Measurements from ENCODE around the gene LIN54.
A peak's percentile ranks its signal among the peaks of the same experiment; 100 is the strongest.
"Not testable (repeated sequence)": the region's sequence is repeated elsewhere in the genome, so short reads cannot be mapped to it uniquely, and the experiment has no call there.

The LIN54 gene

DNA sequence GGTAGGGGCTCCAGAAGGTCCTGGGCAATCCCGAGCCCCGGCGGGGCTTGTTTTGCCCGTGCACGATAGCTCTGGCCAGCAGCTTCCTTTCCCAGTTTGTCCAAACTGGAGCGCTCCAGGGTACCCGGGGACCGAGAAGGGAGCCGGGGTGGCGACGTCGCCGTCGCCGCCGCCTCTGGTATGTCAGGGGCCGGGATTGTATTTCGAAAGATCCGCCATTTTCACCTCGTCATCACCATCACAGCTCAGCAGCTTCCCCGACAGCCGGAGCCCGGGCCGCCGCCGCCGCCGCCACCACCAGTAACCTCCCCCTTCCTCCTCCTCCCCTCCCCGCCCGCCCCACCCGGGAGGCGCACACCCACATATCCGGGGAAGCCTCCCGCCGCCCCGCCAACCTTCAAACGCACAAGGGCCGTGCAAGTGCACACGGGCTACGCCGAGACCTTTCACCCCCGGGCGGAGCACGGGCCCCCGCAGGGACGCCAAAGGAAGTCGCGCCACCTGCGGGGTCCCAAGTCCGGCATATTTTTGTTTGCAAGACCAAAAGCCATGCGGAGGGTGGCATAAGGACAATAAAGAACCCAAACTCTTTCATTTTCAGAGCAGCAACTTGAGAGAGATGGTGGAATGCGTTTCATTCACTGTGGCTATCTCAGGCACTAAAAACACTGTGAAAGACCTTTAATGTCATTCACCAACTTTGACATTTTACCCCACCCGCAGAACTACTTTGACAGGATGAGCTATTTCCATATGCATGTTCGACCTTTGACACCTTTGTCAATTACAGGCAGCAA is at the start of gene LIN54:
TSS of gene LIN54 (minus strand) at position 302 of the 797 bp plus-strand sequence. CDS start 25,979 bp downstream, outside the sequence.
- Mint-ChIP-seq H3K4me3 (peak within 1 kb of the TSS; percentile 94), H3K36me3 (ENCODE audit: low read depth) (peaks cover 4% of the 10 kb centered on the region), H3K27me3 (ENCODE audit: low read depth) (no peaks in the 10 kb centered on the region), H3K27ac (peak within 1 kb of the TSS; percentile 96), H3K4me1 (ENCODE audit: low read depth) (peaks cover 42% of the 10 kb centered on the region), H3K9me3 (no peaks in the 10 kb centered on the region)

DNA sequence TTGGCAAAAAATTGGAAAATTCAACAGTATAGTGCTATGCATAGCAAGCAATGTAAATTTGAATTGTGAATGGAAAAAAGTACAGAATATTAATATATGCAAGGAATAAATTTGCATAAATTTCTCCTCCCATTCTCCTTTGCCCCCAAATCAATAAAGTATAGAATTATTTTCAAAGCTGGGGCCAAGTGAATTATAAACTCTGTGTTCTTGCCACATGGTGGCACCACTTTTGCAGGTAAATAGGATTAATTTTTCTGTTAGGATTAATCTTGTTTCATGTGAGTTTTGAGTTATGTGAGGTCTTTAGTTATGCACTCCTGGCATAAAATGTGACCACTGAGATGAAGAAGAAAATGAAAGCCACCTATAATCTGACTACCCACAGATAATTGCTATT is 44.3 kb upstream of the LIN54 start:
- H3K4me1 Mint-ChIP-seq (ENCODE audit: low read depth) = no peaks in the 10 kb centered on the region
- H3K27ac Mint-ChIP-seq = no peak overlapping the region
- H3K4me3 Mint-ChIP-seq = no peak overlapping the region
- no peaks in the 10 kb centered on the region for H3K27me3 Mint-ChIP-seq (ENCODE audit: low read depth)
- peaks cover 24% of the 10 kb centered on the region for H3K36me3 Mint-ChIP-seq (ENCODE audit: low read depth)
- no peaks in the 10 kb centered on the region for H3K9me3 Mint-ChIP-seq

DNA sequence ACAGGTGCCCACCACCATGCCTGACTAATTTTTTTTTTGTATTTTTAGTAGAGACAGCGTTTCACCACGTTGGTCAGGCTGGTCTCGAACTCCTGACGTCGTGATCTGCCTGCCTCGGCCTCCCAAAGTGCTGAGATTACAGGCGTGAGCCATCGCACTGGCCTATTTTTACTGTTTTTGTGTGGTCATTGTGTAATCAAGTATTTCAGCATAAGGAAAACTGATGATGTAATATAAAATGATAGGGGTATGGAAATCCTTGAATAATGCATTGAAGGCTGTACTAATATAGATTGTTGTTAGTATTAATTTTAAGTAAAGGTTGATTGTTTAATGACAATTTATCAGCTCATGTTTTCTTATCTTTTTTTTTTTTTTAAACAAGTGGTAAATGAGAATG is 38.2 kb upstream of the LIN54 start:
- not testable (repeated sequence) for H3K4me1 Mint-ChIP-seq (ENCODE audit: low read depth); H3K27ac Mint-ChIP-seq; H3K27me3 Mint-ChIP-seq (ENCODE audit: low read depth); H3K9me3 Mint-ChIP-seq; H3K4me3 Mint-ChIP-seq
- peaks cover 20% of the 10 kb centered on the region for H3K36me3 Mint-ChIP-seq (ENCODE audit: low read depth)

DNA sequence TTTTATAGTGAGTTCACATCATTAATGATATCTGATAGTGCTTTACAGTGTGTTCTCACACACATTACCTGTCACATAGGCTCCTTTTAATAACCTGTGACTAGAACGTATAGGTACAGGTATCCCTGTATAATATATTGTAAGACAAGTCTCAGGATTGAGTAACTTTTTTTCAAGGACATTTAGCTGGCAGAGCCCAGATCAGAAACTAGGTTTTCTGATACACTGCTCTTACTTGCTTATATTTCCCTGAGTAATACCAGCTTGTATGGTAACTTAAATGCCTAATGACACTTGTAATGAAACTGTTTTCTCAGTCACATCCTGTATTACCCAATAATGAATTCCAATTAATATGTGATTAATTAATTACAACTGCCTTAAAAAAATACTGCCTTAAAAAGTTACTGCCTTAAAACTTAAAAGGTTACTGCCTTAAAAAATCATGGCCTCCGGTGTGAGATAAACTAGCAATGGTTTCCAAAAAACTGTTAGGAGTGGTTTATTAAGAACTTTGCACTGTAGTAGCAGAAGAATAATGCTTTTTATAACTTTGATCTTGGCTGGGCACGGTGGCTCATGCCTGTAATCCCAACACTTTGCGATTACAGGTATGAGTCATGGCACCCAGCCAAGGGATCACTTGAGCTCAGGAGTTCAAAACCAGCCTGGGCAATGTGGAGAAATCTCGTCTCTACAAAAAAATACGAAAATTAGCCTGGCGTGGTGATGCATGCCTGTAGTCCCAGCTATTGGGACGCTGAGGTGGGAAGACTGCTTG is 36.3 kb upstream of the LIN54 start:
- peaks cover 14% of the 10 kb centered on the region for H3K36me3 Mint-ChIP-seq (ENCODE audit: low read depth)
- H3K9me3 Mint-ChIP-seq = no peaks in the 10 kb centered on the region
- no peak overlapping the region for H3K27ac Mint-ChIP-seq
- no peaks in the 10 kb centered on the region for H3K27me3 Mint-ChIP-seq (ENCODE audit: low read depth)
- H3K4me1 Mint-ChIP-seq (ENCODE audit: low read depth) = peaks cover 2% of the 10 kb centered on the region
- H3K4me3 Mint-ChIP-seq = no peak overlapping the region

DNA sequence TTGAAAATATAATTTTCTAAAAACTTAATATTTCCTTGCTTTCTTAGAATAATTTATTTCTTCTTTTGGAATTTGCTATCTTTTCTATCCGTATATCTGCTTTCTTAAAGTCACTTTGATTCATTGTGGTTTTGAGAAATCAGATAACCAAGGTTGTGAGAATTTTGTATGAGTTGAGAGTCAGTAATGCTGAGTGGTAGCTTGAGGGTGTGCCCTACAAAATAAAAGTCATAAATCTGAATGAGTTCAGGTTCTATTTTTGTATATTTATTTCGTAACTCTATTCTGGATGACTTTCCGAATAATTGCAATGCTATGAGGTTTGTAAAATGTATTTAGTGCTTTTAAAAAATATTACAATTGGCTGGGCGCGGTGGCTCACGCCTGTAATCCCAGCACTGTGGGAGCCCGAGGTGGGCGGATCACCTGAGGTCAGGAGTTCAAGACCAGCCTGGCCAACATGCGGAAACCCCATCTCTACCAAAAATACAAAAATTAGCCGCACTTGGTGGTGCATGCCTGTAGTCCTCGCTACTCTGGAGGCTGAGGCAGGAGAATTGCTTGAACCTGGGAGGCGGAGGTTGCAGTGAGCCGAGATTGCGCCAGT is 33.3 kb upstream of the LIN54 start:
- no peak overlapping the region for H3K27ac Mint-ChIP-seq
- H3K4me1 Mint-ChIP-seq (ENCODE audit: low read depth) = peaks cover 5% of the 10 kb centered on the region
- no peak overlapping the region for H3K4me3 Mint-ChIP-seq
- peaks cover 2% of the 10 kb centered on the region for H3K36me3 Mint-ChIP-seq (ENCODE audit: low read depth)
- H3K27me3 Mint-ChIP-seq (ENCODE audit: low read depth) = no peaks in the 10 kb centered on the region
- H3K9me3 Mint-ChIP-seq = no peaks in the 10 kb centered on the region

DNA sequence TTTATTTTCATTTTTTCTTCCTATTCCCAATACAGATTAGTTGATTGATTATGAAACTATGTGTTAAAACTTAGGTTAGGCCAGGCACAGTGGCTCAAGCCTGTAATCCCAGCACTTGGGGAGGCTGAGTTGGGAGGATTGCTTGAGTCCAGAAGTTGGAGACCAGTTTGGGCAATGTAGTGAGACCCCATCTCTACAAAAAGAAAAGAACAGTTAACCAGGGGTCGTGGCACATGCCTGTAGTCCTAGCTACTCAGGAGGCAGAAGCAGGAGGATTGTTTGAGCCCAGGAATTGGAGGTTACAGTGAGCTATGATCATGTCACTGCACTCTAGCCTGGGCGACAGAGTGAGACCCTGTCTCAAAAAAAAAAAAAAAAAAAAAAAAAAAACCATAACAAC is 32.5 kb upstream of the LIN54 start:
- H3K4me3 Mint-ChIP-seq; H3K36me3 Mint-ChIP-seq (ENCODE audit: low read depth); H3K4me1 Mint-ChIP-seq (ENCODE audit: low read depth); H3K27ac Mint-ChIP-seq; H3K9me3 Mint-ChIP-seq; H3K27me3 Mint-ChIP-seq (ENCODE audit: low read depth): not testable (repeated sequence)

DNA sequence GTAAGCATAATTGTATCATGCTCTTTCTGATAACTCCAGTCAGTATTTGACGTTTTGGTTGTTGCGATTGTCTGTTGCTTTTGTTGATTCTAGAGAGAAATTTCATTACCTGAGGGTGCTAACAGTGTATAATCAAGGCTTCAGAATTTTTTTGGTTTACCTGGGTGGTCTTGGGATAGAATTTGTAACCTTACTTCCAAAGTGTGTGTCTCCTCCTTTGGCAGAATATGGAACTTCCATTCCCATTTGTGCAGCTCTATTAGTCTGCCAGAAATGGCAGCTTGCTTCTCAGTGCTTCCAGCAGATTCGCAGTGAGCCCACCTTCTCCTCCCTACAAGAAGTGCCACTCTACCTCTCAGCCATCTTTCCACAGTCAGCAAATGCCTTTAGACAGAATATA is 29.6 kb upstream of the LIN54 start:
- peaks cover 18% of the 10 kb centered on the region for H3K4me1 Mint-ChIP-seq (ENCODE audit: low read depth)
- no peaks in the 10 kb centered on the region for H3K9me3 Mint-ChIP-seq
- H3K27ac Mint-ChIP-seq = no peak overlapping the region
- peaks cover 2% of the 10 kb centered on the region for H3K36me3 Mint-ChIP-seq (ENCODE audit: low read depth)
- H3K4me3 Mint-ChIP-seq = no peak overlapping the region
- no peaks in the 10 kb centered on the region for H3K27me3 Mint-ChIP-seq (ENCODE audit: low read depth)

DNA sequence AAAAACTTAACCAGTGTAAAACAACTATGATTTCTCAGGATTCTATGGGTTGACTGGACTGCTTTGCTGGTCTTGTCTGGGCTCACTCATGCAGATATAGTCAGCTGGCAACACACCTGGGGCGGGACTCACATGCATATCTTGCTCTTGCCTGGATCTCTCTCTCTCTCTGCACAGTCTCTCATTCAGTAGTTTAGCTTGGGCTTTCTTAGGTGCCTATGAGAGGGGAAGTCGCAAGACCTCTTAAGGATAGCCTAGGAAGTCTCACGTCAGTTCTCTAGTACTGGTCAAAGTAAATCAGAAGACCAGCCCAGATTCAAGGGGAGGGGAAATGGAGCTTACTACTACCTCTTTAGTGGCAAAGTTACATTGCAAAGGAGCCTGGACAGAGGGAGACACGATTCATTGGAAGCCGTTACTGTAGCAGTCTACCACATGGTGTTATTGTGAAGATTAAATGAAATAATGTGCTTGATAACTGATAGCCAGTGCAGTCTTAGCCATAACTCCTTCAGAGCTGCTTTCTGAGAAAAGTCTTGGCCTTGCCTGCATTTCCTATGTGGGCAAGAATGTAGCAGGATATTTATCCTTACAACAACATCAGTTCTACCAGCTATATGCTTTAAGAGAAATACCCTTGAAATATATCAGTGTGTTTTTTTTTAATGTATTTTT is 26.5 kb upstream of the LIN54 start:
- H3K27me3 Mint-ChIP-seq (ENCODE audit: low read depth) = no peaks in the 10 kb centered on the region
- H3K27ac Mint-ChIP-seq = no peak overlapping the region
- peaks cover 1% of the 10 kb centered on the region for H3K36me3 Mint-ChIP-seq (ENCODE audit: low read depth)
- H3K9me3 Mint-ChIP-seq = no peaks in the 10 kb centered on the region
- H3K4me3 Mint-ChIP-seq = peak overlapping the region; percentile 31
- H3K4me1 Mint-ChIP-seq (ENCODE audit: low read depth) = peaks cover 21% of the 10 kb centered on the region

DNA sequence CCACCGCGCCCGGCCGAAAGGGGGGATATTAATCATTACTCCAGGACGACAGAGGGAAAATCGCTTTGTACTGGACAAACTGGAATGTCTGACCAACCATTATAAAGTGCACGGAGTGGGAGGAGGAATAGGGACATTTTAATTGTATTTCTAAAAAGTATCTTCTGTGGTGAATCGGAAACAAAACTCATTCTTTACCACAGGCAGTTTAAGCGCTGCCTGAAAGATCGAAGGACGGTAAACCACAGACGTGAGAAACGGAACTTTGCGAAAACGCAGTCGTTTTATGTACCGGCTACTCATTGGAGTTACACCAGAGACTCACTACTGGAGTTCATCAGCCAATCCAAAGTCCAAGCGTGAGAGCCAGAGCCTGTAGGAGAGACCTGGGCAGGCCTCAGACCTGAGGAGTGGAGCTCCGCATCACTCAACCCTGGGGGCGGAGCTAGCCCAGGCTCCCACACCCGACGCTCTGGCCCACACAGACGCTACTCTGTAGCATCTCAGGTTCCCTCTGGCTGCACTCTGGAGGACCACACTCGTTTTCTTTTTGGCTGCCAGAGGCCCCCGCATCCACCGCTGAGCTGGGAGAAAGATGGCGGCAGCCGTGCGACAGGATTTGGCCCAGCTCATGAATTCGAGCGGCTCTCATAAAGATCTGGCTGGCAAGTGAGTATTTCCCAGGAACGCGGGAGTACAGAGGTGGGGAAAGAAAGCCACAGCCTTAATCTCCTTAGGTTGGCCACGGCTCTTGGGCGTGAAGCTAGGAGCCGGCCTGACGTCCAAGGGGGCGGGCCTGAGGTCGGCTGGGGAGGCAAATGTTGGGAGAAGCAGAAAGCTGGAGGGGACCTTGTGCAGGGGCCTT is 24.2 kb upstream of the LIN54 start, which contains the start of gene COPS4:
TSS of gene COPS4 (plus strand) at position 554 of the 865 bp plus-strand sequence. CDS start at position 596, 42 bp downstream.
- peak within 1 kb of the TSS; percentile 98 for H3K4me3 Mint-ChIP-seq
- peak within 1 kb of the TSS; percentile 96 for H3K27ac Mint-ChIP-seq
- peaks cover 3% of the 10 kb centered on the region for H3K27me3 Mint-ChIP-seq (ENCODE audit: low read depth)
- no peaks in the 10 kb centered on the region for H3K36me3 Mint-ChIP-seq (ENCODE audit: low read depth)
- H3K4me1 Mint-ChIP-seq (ENCODE audit: low read depth) = peaks cover 18% of the 10 kb centered on the region
- H3K9me3 Mint-ChIP-seq = no peaks in the 10 kb centered on the region

DNA sequence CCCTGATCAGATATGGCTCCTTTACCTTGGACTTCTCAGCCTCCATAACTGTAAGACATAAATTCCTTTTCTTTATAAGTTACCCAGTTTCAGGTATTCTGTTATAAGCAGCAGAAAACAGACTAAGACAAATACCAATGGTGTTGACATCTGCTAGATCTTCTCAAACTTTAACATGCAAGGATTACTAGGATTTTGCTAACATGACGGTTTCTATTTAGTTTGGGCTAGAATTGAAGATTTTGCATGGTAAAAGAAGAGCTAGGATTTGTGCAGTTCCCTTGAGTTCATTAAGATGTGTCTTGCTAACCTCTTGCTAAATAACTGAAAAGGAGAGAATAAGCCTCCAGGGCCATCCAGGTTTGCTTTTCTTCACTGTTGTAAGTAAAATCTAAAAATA is 19.1 kb upstream of the LIN54 start:
- Mint-ChIP-seq H3K36me3 (ENCODE audit: low read depth) (no peaks in the 10 kb centered on the region), H3K27me3 (ENCODE audit: low read depth) (peaks cover 10% of the 10 kb centered on the region), H3K4me1 (ENCODE audit: low read depth) (peaks cover 3% of the 10 kb centered on the region), H3K27ac (no peak overlapping the region), H3K9me3 (peaks cover 16% of the 10 kb centered on the region), H3K4me3 (no peak overlapping the region)

DNA sequence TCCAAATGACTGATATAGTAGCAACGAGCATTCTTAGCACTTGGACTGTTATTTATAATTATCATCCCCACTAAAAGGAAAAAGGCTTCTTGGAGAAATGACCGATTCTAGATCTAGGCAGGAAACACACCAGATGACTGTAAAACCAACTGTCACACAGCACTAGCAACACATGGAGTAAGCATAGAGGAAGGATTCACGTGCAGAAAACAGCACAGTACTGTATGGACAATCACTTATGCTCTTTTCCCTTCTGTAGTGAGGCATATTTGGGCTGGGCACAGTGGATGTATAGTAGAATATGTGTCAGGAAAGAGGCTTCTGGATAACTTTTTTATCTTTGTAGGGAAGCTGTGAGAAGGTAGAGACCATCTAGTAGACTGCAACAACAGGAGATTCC is 18.4 kb upstream of the LIN54 start:
- Mint-ChIP-seq H3K4me1 (ENCODE audit: low read depth) (no peaks in the 10 kb centered on the region), H3K27me3 (ENCODE audit: low read depth) (peaks cover 10% of the 10 kb centered on the region), H3K4me3 (no peak overlapping the region), H3K36me3 (ENCODE audit: low read depth) (no peaks in the 10 kb centered on the region), H3K27ac (no peak overlapping the region), H3K9me3 (peaks cover 16% of the 10 kb centered on the region)

DNA sequence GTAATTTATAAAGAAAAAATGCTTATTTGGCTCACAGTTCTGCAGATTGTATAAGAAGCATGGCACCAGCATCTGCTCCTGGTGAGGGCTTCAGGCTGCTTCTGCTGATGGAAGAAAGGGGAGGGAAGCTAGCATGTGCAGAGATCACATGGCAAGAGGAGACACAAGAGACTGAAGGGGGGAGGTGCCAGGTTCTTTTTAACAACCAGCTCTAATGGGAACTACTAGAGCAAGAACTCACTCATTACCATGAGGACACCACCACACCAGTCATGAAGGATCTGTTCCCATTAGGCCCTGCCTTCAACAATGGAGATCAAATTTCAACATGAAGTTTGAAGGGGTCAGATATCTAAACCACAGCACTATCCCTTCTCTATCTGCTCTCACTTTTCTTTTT is 14.9 kb upstream of the LIN54 start:
- Mint-ChIP-seq H3K9me3 (peaks cover 16% of the 10 kb centered on the region), H3K36me3 (ENCODE audit: low read depth) (no peaks in the 10 kb centered on the region), H3K4me1 (ENCODE audit: low read depth) (peaks cover 3% of the 10 kb centered on the region), H3K4me3 (no peak overlapping the region), H3K27me3 (ENCODE audit: low read depth) (peaks cover 7% of the 10 kb centered on the region), H3K27ac (no peak overlapping the region)

DNA sequence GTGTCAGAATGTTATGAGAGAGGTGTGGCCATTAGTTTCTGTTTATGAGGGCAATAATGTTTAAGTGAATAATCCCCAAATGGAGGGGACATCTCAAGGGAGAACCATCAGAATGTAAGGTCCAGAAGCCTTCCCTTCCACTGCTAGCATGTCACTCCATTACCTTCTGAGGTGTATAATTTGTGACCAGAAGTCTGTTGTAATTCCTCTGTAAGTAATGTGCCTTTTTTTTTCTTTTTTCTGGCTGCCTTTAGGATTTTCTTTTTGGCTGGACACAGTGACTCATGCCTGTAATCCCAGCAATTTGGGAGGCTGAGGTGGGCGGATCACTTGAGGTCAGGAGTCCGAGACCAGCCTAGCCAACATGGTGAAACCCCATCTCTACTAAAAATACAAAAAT is 13.6 kb upstream of the LIN54 start:
- peaks cover 8% of the 10 kb centered on the region for H3K4me1 Mint-ChIP-seq (ENCODE audit: low read depth)
- H3K9me3 Mint-ChIP-seq = peaks cover 16% of the 10 kb centered on the region
- no peak overlapping the region for H3K27ac Mint-ChIP-seq
- no peak overlapping the region for H3K4me3 Mint-ChIP-seq
- H3K36me3 Mint-ChIP-seq (ENCODE audit: low read depth) = no peaks in the 10 kb centered on the region
- H3K27me3 Mint-ChIP-seq (ENCODE audit: low read depth) = peaks cover 5% of the 10 kb centered on the region

DNA sequence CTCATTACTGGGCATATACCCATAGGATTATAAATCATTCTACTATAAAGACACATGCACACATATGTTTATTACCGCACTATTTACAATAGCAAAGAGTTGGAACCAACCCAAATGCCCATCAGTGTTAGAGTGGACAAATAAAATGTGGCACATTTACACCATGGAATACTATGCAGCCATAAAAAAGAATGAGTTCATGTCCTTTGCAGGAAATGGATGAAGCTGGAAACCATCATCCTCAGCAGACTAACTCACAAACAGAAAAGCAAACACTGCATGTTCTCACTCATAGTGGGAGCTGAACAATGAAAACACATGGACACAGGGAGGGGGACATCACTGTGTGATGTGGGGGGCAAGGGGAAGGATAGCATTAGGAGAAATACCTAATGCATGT is 13.0 kb upstream of the LIN54 start:
- not testable (repeated sequence) for H3K36me3 Mint-ChIP-seq (ENCODE audit: low read depth); H3K27ac Mint-ChIP-seq; H3K4me3 Mint-ChIP-seq; H3K27me3 Mint-ChIP-seq (ENCODE audit: low read depth); H3K4me1 Mint-ChIP-seq (ENCODE audit: low read depth)
- H3K9me3 Mint-ChIP-seq = peaks cover 16% of the 10 kb centered on the region

Measured in T-helper 1 cell treated with Interleukin-12 subunit alpha and Interleukin-12 subunit beta and Interleukin-4 antibody, amounts not matched to agents 30 μg/mL and 1 μg/mL, for 36 hours (primary cell).